Liver (tissue), 9 donors: ENCODE results near the gene KCNMA1. TPM values are rescaled to one million over a fixed set of nuclear protein-coding genes. Genes with fewer than 3 reads are reported as not detected.
A peak's percentile ranks its signal among the peaks of the same experiment; 100 is the strongest.

Source experiments
- DNase-seq: peaks from one replicate; pipeline ENCODE4 v3.0.0-alpha.2; 2017; ENCODE audit warnings: low spot score
- H3K27ac ChIP-seq, 2 donors: one replicate each; pipeline ENCODE4 v1.7.0; 2013; ENCODE audit warnings: inconsistent platforms in 2 of 2, low read length in 2 of 2, control low read depth in 1 of 2, low read depth in 1 of 2, mild to moderate bottlenecking in 1 of 2
- H3K27me3 ChIP-seq, 4 donors: one replicate each; pipeline versions ENCODE4 v1.6.1 to v1.7.0; 2013; ENCODE audit warnings: low read length in 3 of 4, inconsistent platforms in 1 of 4, mild to moderate bottlenecking in 1 of 4, moderate library complexity in 1 of 4; ENCODE audit not compliant: control insufficient read depth in 4 of 4, insufficient read depth in 4 of 4
- H3K36me3 ChIP-seq, 4 donors: one replicate each; pipeline versions ENCODE4 v1.6.1 to v1.7.0; 2013; ENCODE audit warnings: low read length in 3 of 4, mild to moderate bottlenecking in 3 of 4, low read depth in 1 of 4, moderate library complexity in 1 of 4; ENCODE audit not compliant: control insufficient read depth in 4 of 4, insufficient read depth in 3 of 4
- H3K4me1 ChIP-seq, 4 donors: one replicate each; pipeline versions ENCODE4 v1.6.1 to v1.7.0; 2013; ENCODE audit warnings: low read length in 3 of 4, mild to moderate bottlenecking in 3 of 4, moderate library complexity in 1 of 4; ENCODE audit not compliant: control insufficient read depth in 4 of 4, insufficient read depth in 4 of 4
- H3K4me3 ChIP-seq, 3 donors: one replicate each; pipeline versions ENCODE4 v1.6.1 to v1.7.0; 2013; ENCODE audit warnings: low read length in 3 of 3, control low read depth in 1 of 3, low read depth in 1 of 3, mild to moderate bottlenecking in 1 of 3
- H3K9ac ChIP-seq, 2 donors: one replicate each; pipeline ENCODE4 v1.7.0; 2013; ENCODE audit warnings: low read length in 2 of 2, mild to moderate bottlenecking in 2 of 2, moderate library complexity in 2 of 2, control low read depth in 1 of 2, low read depth in 1 of 2
- H3K9me3 ChIP-seq, 4 donors: one replicate each; pipeline versions ENCODE4 v1.6.1 to v1.7.0; 2013; ENCODE audit warnings: low read length in 3 of 4; ENCODE audit not compliant: control insufficient read depth in 4 of 4
- CTCF ChIP-seq: fragments of 150-350 bp; IDR thresholded peaks from 2 replicates; pipeline ENCODE4 v1.5.1; 2017; ENCODE audit warnings: improper control_type of control experiment, low read depth, low read length; ENCODE audit not compliant: missing input control
- FOXA1 ChIP-seq: IDR thresholded peaks from 2 replicates; pipeline ENCODE4 v1.6.1; 2016; ENCODE audit warnings: antibody characterized with exemption
- FOXA2 ChIP-seq: IDR thresholded peaks from 2 replicates; pipeline ENCODE4 v1.6.1; 2016; ENCODE audit warnings: antibody characterized with exemption
- HNF4A ChIP-seq, 2 donors: conservative IDR thresholded peaks; 2 replicates each; pipeline ENCODE4 v1.6.1; 2016; ENCODE audit warnings: antibody characterized with exemption in 2 of 2, mild to moderate bottlenecking in 2 of 2
- HNF4G ChIP-seq: IDR thresholded peaks from 2 replicates; pipeline ENCODE4 v1.6.1; 2016; ENCODE audit warnings: antibody characterized with exemption
- JUND ChIP-seq, 2 donors: IDR thresholded peaks; 2 replicates each; pipeline ENCODE4 v1.6.1; 2016; ENCODE audit warnings: antibody characterized with exemption in 2 of 2
- NR2F2 ChIP-seq: IDR thresholded peaks from 2 replicates; pipeline ENCODE4 v1.6.1; 2016; ENCODE audit warnings: antibody characterized with exemption
- RAD21 ChIP-seq, 2 donors: IDR thresholded peaks; 2 replicates each; pipeline ENCODE4 v1.6.1; 2016; ENCODE audit warnings: antibody characterized with exemption in 2 of 2, mild to moderate bottlenecking in 2 of 2
- RXRA ChIP-seq, 2 donors: IDR thresholded peaks; 2 replicates each; pipeline ENCODE4 v1.6.1; 2017 to 2018; ENCODE audit warnings: antibody characterized with exemption in 2 of 2, mild to moderate bottlenecking in 1 of 2
- TAF1 ChIP-seq: conservative IDR thresholded peaks from 2 replicates; pipeline ENCODE4 v1.6.1; 2016; ENCODE audit warnings: antibody characterized with exemption, mild to moderate bottlenecking
- YY1 ChIP-seq: IDR thresholded peaks from 2 replicates; pipeline ENCODE4 v1.6.1; 2016; ENCODE audit warnings: antibody characterized with exemption, mild to moderate bottlenecking
- ZBTB33 ChIP-seq: IDR thresholded peaks from 2 replicates; pipeline ENCODE4 v1.6.1; 2016; ENCODE audit warnings: antibody characterized with exemption
- WGBS: extraction: QIAGEN DNeasy Blood & Tissue Kit; methylation state at CpG from one replicate; pipeline ENCODE4 v1.1.7; 2013; 5-methylcytosine and 5-hydroxymethylcytosine counted together
- polyA plus RNA-seq, 2 donors: library from polyadenylated mRNA; stranded (reverse) in 1 of 2; unstranded in 1 of 2; fragments of 200-250 nt in 1 of 2; fragments of >200 nt in 1 of 2; fragmentation: Nextera tagmentation in 1 of 2; extraction: Ambion mirVana in 1 of 2; gene quantifications; one replicate each; pipeline versions ENCODE4 v1.2.1 to v1.2.3, GENCODE V29; 2013 to 2015
- total RNA-seq, 2 donors: library from RNA; depleted of rRNA; stranded (reverse); fragments of >200 nt; gene quantifications; one replicate each; pipeline ENCODE4 v1.2.3, GENCODE V29; 2014
- TF ChIP-seq, protein P1 (sequence below): IDR thresholded peaks from 2 replicates; pipeline ENCODE4 v1.6.1; 2016; ENCODE audit warnings: antibody characterized with exemption
- TF ChIP-seq, protein P2 (sequence below): IDR thresholded peaks from 2 replicates; pipeline ENCODE4 v1.6.1; 2016; ENCODE audit warnings: antibody characterized with exemption
- TF ChIP-seq, protein P3 (sequence below): IDR thresholded peaks from 2 replicates; pipeline ENCODE4 v1.6.1; 2016; ENCODE audit warnings: antibody characterized with exemption, mild to moderate bottlenecking
- donor health status: healthy.
- donor health status: healthy.
- donor health status: healthy.
- donor health status: healthy.
- donor health status: healthy.

Gene KCNMA1
- total and polyA plus RNA-seq, 4 donors, result 2.5 to 9.7 (median 4.7) TPM

DNA sequence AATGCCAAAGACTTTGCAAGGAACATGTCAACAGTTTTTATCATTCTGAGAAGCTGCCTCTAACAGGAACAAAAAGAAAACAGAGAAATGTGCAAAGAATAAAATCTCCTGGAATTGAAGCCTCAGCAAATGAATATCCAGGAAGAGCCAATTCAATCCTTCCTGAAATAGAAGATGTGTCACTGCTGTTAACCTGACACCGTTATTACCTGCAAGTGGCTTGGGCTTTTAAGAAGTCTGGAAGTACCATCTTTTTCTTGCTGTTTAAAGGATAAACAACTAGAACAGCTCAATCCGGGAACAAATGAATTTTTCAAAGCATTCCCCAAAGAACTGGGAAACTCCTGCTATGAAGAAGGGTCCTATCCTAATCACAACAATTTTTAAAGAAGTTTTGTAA, 434.8 kb downstream of the KCNMA1 start:
- H3K27me3 ChIP-seq, result no peaks in the 10 kb centered on the region
- no peak overlapping the region for H3K27ac ChIP-seq
- TF ChIP-seq TAF1 (no peak), YY1 (no peak)
- no peaks in the 10 kb centered on the region for H3K36me3 ChIP-seq
- H3K9ac ChIP-seq, result no peak overlapping the region
- peaks cover 0 to 7% (median under 1%) of the 10 kb centered on the region in 4 donors for H3K9me3 ChIP-seq
- H3K4me3 ChIP-seq, result no peak overlapping the region
- DNase-seq, result no peak
- peaks cover 0 to 19% (median 12%) of the 10 kb centered on the region in 4 donors for H3K4me1 ChIP-seq
- WGBS, result 88% methylated on average over 2 of the region's 2 CpGs

GRCh38 chr10:77201135-77202106, 436.2 kb downstream of the KCNMA1 start:
- Histone ChIP-seq H3K9me3 (peaks cover 0 to 7% (median under 1%) of the 10 kb centered on the region in 4 donors), H3K36me3 (no peaks in the 10 kb centered on the region), H3K27me3 (no peaks in the 10 kb centered on the region), H3K9ac (no peak overlapping the region), H3K4me1 (peaks cover 0 to 14% (median 9%) of the 10 kb centered on the region in 4 donors), H3K27ac (no peak overlapping the region), H3K4me3 (no peak overlapping the region)
- DNase-seq, result no peak
- 66% methylated on average over 7 of the region's 7 CpGs for WGBS
- no peak for TF ChIP-seq HNF4G
- TF ChIP-seq HNF4A (conservative IDR thresholded peaks at IDR 0.05), result peak in 1 of 2 donors; percentile 28

- no peak overlapping the region for H3K9ac ChIP-seq
- 91% methylated on average over 12 of the region's 12 CpGs for WGBS
- no peak overlapping the region for H3K4me3 ChIP-seq
- TF ChIP-seq, protein P1, sequence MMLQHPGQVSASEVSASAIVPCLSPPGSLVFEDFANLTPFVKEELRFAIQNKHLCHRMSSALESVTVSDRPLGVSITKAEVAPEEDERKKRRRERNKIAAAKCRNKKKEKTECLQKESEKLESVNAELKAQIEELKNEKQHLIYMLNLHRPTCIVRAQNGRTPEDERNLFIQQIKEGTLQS, result no peak
- TF ChIP-seq HNF4G (no peak), CTCF (no peak), RXRA (IDR thresholded peaks at IDR 0.05) (no peak), HNF4A (conservative IDR thresholded peaks at IDR 0.05) (no peak), FOXA2 (no peak), TAF1 (no peak), JUND (IDR thresholded peaks at IDR 0.05) (no peak), FOXA1 (no peak), ZBTB33 (no peak), NR2F2 (no peak), RAD21 (IDR thresholded peaks at IDR 0.05) (no peak)
- TF ChIP-seq, protein P2, sequence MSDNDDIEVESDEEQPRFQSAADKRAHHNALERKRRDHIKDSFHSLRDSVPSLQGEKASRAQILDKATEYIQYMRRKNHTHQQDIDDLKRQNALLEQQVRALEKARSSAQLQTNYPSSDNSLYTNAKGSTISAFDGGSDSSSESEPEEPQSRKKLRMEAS, result no peak
- TF ChIP-seq, protein P3, sequence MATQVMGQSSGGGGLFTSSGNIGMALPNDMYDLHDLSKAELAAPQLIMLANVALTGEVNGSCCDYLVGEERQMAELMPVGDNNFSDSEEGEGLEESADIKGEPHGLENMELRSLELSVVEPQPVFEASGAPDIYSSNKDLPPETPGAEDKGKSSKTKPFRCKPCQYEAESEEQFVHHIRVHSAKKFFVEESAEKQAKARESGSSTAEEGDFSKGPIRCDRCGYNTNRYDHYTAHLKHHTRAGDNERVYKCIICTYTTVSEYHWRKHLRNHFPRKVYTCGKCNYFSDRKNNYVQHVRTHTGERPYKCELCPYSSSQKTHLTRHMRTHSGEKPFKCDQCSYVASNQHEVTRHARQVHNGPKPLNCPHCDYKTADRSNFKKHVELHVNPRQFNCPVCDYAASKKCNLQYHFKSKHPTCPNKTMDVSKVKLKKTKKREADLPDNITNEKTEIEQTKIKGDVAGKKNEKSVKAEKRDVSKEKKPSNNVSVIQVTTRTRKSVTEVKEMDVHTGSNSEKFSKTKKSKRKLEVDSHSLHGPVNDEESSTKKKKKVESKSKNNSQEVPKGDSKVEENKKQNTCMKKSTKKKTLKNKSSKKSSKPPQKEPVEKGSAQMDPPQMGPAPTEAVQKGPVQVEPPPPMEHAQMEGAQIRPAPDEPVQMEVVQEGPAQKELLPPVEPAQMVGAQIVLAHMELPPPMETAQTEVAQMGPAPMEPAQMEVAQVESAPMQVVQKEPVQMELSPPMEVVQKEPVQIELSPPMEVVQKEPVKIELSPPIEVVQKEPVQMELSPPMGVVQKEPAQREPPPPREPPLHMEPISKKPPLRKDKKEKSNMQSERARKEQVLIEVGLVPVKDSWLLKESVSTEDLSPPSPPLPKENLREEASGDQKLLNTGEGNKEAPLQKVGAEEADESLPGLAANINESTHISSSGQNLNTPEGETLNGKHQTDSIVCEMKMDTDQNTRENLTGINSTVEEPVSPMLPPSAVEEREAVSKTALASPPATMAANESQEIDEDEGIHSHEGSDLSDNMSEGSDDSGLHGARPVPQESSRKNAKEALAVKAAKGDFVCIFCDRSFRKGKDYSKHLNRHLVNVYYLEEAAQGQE, result no peak
- H3K27ac ChIP-seq, result no peak overlapping the region
- H3K4me1 ChIP-seq, result peaks cover 0 to 17% (median 9%) of the 10 kb centered on the region in 4 donors
- DNase-seq, result no peak
- H3K9me3 ChIP-seq, result no peaks in the 10 kb centered on the region
- H3K36me3 ChIP-seq, result no peaks in the 10 kb centered on the region
- no peaks in the 10 kb centered on the region for H3K27me3 ChIP-seq
Observed at GRCh38 chr10:77197544-77197943, 440.1 kb downstream of the KCNMA1 start.
